Trophoblast cell (in vitro differentiated cells and primary cell): Measurements from ENCODE around the gene ZSCAN32. TPM values are rescaled to one million over a fixed set of nuclear protein-coding genes. Genes with fewer than 3 reads are reported as not detected.
A peak's percentile ranks its signal among the peaks of the same experiment; 100 is the strongest.

ENCODE experiments used
- DNase-seq, 2 donors: peaks; one replicate each; pipeline ENCODE4 v3.0.0-alpha.2; 2016
- H2AFZ ChIP-seq: 2 replicates; pipeline ENCODE4 v1.6.1; 2013; ENCODE audit warnings: low read length, moderate library complexity, mild to moderate bottlenecking; ENCODE audit not compliant: insufficient read depth, poor library complexity
- H2AK5ac ChIP-seq: 2 replicates; pipeline ENCODE4 v1.6.1; 2013; ENCODE audit warnings: mild to moderate bottlenecking, low read length
- H2BK120ac ChIP-seq: 2 replicates; pipeline ENCODE4 v1.6.1; 2013; ENCODE audit warnings: low read length, mild to moderate bottlenecking, moderate library complexity; ENCODE audit not compliant: insufficient read depth, poor library complexity
- H2BK12ac ChIP-seq: 2 replicates; pipeline ENCODE4 v1.6.1; 2013; ENCODE audit warnings: mild to moderate bottlenecking, low read length, moderate library complexity
- H2BK5ac ChIP-seq: 2 replicates; pipeline ENCODE4 v1.6.1; 2013; ENCODE audit warnings: low read length, low read depth, moderate library complexity, mild to moderate bottlenecking; ENCODE audit not compliant: poor library complexity
- H3K14ac ChIP-seq: 2 replicates; pipeline ENCODE4 v1.6.1; 2013; ENCODE audit warnings: mild to moderate bottlenecking, low read length
- H3K18ac ChIP-seq: 2 replicates; pipeline ENCODE4 v1.6.1; 2013; ENCODE audit warnings: mild to moderate bottlenecking, low read length
- H3K23ac ChIP-seq: 2 replicates; pipeline ENCODE4 v1.6.1; 2013; ENCODE audit warnings: low read length
- H3K27ac ChIP-seq: 2 replicates; pipeline ENCODE4 v1.5.1; 2013; ENCODE audit warnings: low read depth, mild to moderate bottlenecking, inconsistent platforms, low read length, moderate library complexity
- H3K27me3 ChIP-seq: 2 replicates; pipeline ENCODE4 v1.6.1; 2013; ENCODE audit warnings: inconsistent platforms, mild to moderate bottlenecking, low read length, moderate library complexity; ENCODE audit not compliant: insufficient read depth
- H3K36me3 ChIP-seq, 2 experiments: 1 replicate in 1 of 2; 2 replicates in 1 of 2; pipeline ENCODE4 v1.6.1; 2013; ENCODE audit warnings: low read length in 2 of 2, mild to moderate bottlenecking in 2 of 2, moderate library complexity in 1 of 2; ENCODE audit not compliant: insufficient read depth in 2 of 2, control insufficient read depth in 1 of 2
- H3K4ac ChIP-seq: 2 replicates; pipeline ENCODE4 v1.6.1; 2013; ENCODE audit warnings: low read depth, mild to moderate bottlenecking, low read length, moderate library complexity
- H3K4me1 ChIP-seq, 2 experiments: 1 replicate in 1 of 2; 2 replicates in 1 of 2; pipeline ENCODE4 v1.6.1; 2013; ENCODE audit warnings: low read length in 2 of 2, mild to moderate bottlenecking in 2 of 2, moderate library complexity in 1 of 2; ENCODE audit not compliant: insufficient read depth in 2 of 2, control insufficient read depth in 1 of 2
- H3K4me2 ChIP-seq: 2 replicates; pipeline ENCODE4 v1.6.1; 2013; ENCODE audit warnings: inconsistent platforms, mild to moderate bottlenecking, low read length, moderate library complexity
- H3K4me3 ChIP-seq: 2 replicates; pipeline ENCODE4 v1.5.1; 2013; ENCODE audit warnings: mild to moderate bottlenecking, low read depth, low read length, inconsistent platforms
- H3K79me1 ChIP-seq: one replicate; pipeline ENCODE4 v1.6.1; 2013; ENCODE audit warnings: low read length
- H3K79me2 ChIP-seq: 2 replicates; pipeline ENCODE4 v1.6.1; 2013; ENCODE audit warnings: low read length, mild to moderate bottlenecking; ENCODE audit not compliant: control insufficient read depth, insufficient read depth, poor library complexity
- H3K9ac ChIP-seq: 2 replicates; pipeline ENCODE4 v1.6.1; 2013; ENCODE audit warnings: mild to moderate bottlenecking, low read length
- H3K9me3 ChIP-seq: 2 replicates; pipeline ENCODE4 v1.6.1; 2013; ENCODE audit warnings: low read depth, mild to moderate bottlenecking, control low read depth, inconsistent platforms, low read length; ENCODE audit not compliant: insufficient read depth
- H4K12ac ChIP-seq: 2 replicates; pipeline ENCODE4 v1.6.1; 2013; ENCODE audit warnings: low read depth, mild to moderate bottlenecking, low read length, moderate library complexity
- H4K8ac ChIP-seq: 2 replicates; pipeline ENCODE4 v1.6.1; 2013; ENCODE audit warnings: low read depth, mild to moderate bottlenecking, low read length, moderate library complexity
- H4K91ac ChIP-seq: one replicate; pipeline ENCODE4 v1.6.1; 2013; ENCODE audit warnings: low read depth, mild to moderate bottlenecking, low read length, moderate library complexity
- WGBS: extraction: QIAGEN DNeasy Blood & Tissue Kit; methylation state at CpG from one replicate; pipeline ENCODE4 v1.1.7; 2013; ENCODE audit warnings: missing lambda C conversion rate; ENCODE audit not compliant: insufficient read length, insufficient coverage; ENCODE audit errors: extremely low coverage; 5-methylcytosine and 5-hydroxymethylcytosine counted together
- polyA plus RNA-seq: library from polyadenylated mRNA; stranded (reverse); fragments of 200-250 nt; gene quantifications from 2 replicates; pipeline ENCODE4 v1.2.3, GENCODE V29; 2013

ZSCAN32 gene
- 8.3 and 9.3 TPM in 2 replicates for polyA plus RNA-seq

DNA sequence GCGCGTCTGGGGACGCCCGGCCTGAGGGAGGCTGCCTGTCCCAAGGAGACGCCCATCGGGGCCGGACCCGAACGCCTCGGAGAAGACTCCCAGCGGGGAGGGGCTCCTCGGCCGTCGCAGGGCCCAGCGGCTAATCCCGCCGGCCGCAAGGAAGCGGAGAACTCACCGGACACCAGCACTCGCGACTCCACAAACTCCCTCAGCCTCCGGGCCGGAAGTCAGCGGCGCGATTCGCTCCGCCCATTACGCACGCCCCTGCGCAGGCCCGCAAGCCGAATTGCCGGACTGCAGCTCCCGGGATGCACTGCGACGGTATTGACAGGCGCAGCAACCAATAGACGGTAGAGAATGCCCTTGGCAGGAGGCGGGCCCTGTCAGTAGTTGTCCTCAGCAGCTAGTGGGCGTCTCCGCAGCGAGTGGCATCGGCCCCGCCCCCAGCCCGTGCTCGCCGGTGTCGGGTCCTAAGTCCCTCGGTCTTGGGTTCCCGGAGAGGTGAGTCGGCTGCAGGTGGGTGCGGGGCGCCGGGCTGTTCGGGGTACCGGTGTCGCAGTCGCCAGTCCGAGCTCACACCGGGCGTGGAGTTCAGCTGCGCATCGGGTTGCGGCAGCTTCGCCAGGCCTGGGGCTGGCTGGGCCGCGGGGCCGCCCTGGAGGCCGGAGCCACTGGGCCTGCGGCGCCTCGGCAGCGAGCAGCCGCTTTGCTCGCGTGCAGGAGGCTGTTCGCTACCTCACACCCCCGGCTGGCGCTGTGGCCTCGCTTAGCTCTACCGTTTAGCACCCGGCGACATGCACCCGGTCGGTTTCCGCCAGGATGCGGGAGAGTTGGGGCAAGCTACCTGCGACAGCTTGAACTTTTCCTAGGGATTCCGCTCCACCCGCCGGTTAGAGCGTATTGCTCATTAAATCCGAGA is at the start of gene ZSCAN32, which contains the start of gene ZNF174:
TSS of gene ZSCAN32 (minus strand) at position 226 of the 910 bp plus-strand sequence. CDS start 3,447 bp downstream, outside the sequence.
TSS of gene ZNF174 (plus strand) at position 437 of the 910 bp plus-strand sequence. CDS start 790 bp downstream, outside the sequence.
- Histone ChIP-seq H3K27me3 (no peaks in the 10 kb centered on the region), H2AFZ (peak within 1 kb of the TSS; percentile 85), H3K36me3 (peaks cover 15 to 27% of the 10 kb centered on the region in 2 experiments), H2AK5ac (no peak within 1 kb of the TSS), H4K8ac (peak within 1 kb of the TSS; percentile 95), H3K4ac (peak within 1 kb of the TSS; percentile 49), H2BK120ac (peak within 1 kb of the TSS; percentile 35), H3K4me2 (peak within 1 kb of the TSS; percentile 94), H3K27ac (peak within 1 kb of the TSS; percentile 70), H4K91ac (peak within 1 kb of the TSS; percentile 63), H2BK5ac (peak within 1 kb of the TSS; percentile 20), H4K12ac (peak within 1 kb of the TSS; percentile 68), H3K9ac (peak within 1 kb of the TSS; percentile 95), H3K4me1 (peaks cover 3 to 10% of the 10 kb centered on the region in 2 experiments), H3K4me3 (peak within 1 kb of the TSS; percentile 99), H3K9me3 (peaks cover 8% of the 10 kb centered on the region), H3K79me2 (peaks cover 7% of the 10 kb centered on the region), H3K14ac (peak within 1 kb of the TSS; percentile 84), H2BK12ac (no peak within 1 kb of the TSS), H3K18ac (peak within 1 kb of the TSS; percentile 66), H3K79me1 (peaks cover 7% of the 10 kb centered on the region), H3K23ac (no peak within 1 kb of the TSS)
- DNase-seq: peak; percentile 99 to 100
- no CpG with 5 or more reads among the region's 95 CpGs for WGBS

DNA sequence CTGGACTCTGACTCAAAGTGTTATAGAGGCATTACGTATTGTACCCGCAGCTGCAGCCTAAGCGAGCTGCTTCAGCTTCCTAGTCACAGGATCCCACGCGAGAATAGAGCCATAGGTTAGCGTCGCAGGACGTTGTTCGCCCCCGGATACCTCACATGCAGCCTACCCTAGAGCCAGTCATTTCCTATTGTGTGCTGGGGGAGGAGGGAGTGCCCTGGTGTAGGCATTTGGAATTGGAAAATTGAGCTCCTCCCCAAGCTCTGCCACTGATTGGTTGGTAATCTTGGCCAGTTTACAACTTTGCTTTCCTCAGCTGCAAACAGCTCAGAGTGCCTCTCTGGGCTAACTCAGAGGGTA is 43.2 kb upstream of the ZSCAN32 start:
- Histone ChIP-seq H4K8ac (peak overlapping the region; percentile 29), H3K27me3 (no peaks in the 10 kb centered on the region), H3K79me1 (no peaks in the 10 kb centered on the region), H3K9me3 (peaks cover 7% of the 10 kb centered on the region), H3K18ac (no peak overlapping the region), H3K9ac (peak overlapping the region; percentile 49), H3K23ac (no peak overlapping the region), H4K91ac (no peak overlapping the region), H3K4me3 (peak overlapping the region; percentile 76), H2AK5ac (no peak overlapping the region), H3K27ac (no peak overlapping the region), H3K4ac (no peak overlapping the region), H2BK120ac (no peak overlapping the region), H3K79me2 (no peaks in the 10 kb centered on the region), H2BK5ac (no peak overlapping the region), H4K12ac (peak overlapping the region; percentile 49), H3K4me2 (peak overlapping the region; percentile 67), H2AFZ (no peak overlapping the region), H3K4me1 (peaks cover 0 to 2% of the 10 kb centered on the region in 2 experiments), H2BK12ac (no peak overlapping the region), H3K14ac (no peak overlapping the region), H3K36me3 (peaks cover 2 to 8% of the 10 kb centered on the region in 2 experiments)
- no CpG with 5 or more reads among the region's 10 CpGs for WGBS
- peak; percentile 52 to 68 for DNase-seq

DNA sequence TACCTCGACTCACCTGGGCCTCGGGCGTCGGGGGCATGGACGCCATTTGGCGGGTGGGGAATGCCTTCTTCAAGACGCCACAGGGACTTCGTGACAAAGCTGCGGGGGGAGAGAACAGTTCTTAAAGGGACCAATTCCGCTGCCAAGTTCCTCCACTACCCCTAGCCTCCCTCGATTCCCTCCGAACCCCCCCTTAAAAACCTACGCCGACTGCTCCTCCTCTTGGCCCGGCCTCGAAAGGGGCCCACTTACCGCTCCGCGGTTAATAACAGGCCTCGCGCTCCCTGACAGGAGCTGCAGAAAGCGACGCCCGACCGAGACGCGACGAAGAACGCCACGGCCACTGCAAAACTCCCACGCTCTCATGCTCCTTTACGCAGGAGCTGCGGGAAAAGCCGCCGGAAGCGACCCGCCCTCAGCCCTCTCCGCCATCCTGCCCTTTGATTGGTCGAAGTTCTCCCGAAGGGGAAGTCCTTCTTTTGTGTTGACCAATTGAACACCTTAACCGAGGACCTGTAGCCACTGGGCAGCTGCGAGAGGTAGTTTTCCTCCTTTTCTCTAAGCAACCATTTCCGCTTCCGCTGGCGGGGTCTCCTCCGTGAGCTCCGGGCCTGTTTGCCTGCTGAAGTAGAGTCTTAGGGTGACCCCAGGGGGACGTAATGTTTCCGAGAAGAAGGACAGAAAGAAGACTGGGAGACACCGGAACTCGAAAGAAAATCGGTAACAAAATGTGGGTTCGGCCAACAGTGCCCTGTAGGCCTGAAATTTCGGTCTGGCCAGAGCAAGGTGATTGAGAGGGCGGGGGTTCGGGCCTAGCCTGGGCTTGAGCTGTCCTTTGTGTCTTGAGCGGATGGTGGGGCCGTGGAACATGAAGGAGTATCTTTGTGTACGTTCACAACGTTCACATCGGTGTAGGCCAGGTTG is 42.6 kb upstream of the ZSCAN32 start, which contains the start of the genes NAA60 and ZNF597:
TSS of gene NAA60 (plus strand) at position 573 of the 924 bp plus-strand sequence. CDS start 32,548 bp downstream, outside the sequence.
TSS of gene ZNF597 (minus strand) at position 397 of the 924 bp plus-strand sequence. CDS start at position 46, 351 bp downstream.
- H2AK5ac ChIP-seq: no peak within 1 kb of the TSS

DNA sequence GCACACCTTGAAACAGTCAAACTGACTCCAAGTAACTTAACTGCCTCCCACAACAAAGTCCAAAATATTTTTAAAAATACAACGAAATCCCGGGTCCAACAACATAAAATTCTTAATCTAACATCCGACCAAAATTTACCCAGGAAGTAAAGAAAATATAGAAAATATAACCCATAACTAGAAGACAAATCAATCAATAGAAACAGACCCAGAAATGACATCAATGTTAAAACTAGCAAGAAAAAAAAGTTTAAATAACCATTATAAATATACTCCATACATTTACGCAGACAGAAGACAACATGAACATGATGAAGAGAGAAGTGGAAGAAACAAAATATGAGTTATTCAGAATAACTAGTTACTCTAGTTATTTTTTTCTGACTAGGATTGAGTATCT is 38.8 kb upstream of the ZSCAN32 start:
- no peak overlapping the region for H4K12ac ChIP-seq
- no peaks in the 10 kb centered on the region for H3K27me3 ChIP-seq
- no peaks in the 10 kb centered on the region for H3K79me1 ChIP-seq
- no peak overlapping the region for H3K18ac ChIP-seq
- H3K14ac ChIP-seq: no peak overlapping the region
- H2BK5ac ChIP-seq: no peak overlapping the region
- no peak overlapping the region for H2AFZ ChIP-seq
- no peak overlapping the region for H4K8ac ChIP-seq
- no peak overlapping the region for H2BK12ac ChIP-seq
- H3K4me2 ChIP-seq: no peak overlapping the region
- H2BK120ac ChIP-seq: no peak overlapping the region
- no peak overlapping the region for H3K9ac ChIP-seq
- H3K79me2 ChIP-seq: no peaks in the 10 kb centered on the region
- H3K9me3 ChIP-seq: peaks cover 7% of the 10 kb centered on the region
- H3K4me3 ChIP-seq: no peak overlapping the region
- no peak overlapping the region for H3K27ac ChIP-seq
- DNase-seq: no peak
- 100% methylated on average over 3 of the region's 4 CpGs for WGBS
- H2AK5ac ChIP-seq: no peak overlapping the region
- H3K4me1 ChIP-seq: peaks cover 0 to 2% of the 10 kb centered on the region in 2 experiments
- no peak overlapping the region for H3K4ac ChIP-seq
- no peak overlapping the region for H3K23ac ChIP-seq
- no peak overlapping the region for H4K91ac ChIP-seq
- peaks cover 0 to 10% of the 10 kb centered on the region in 2 experiments for H3K36me3 ChIP-seq

More for the DNA sequence above, 42.6 kb upstream of the ZSCAN32 start, which contains the start of the genes NAA60 and ZNF597:
- H2BK12ac ChIP-seq: no peak within 1 kb of the TSS
- H3K18ac ChIP-seq: no peak within 1 kb of the TSS
- H3K4ac ChIP-seq: no peak within 1 kb of the TSS
- no peaks in the 10 kb centered on the region for H3K27me3 ChIP-seq
- H3K23ac ChIP-seq: no peak within 1 kb of the TSS
- H3K79me1 ChIP-seq: no peaks in the 10 kb centered on the region
- H3K27ac ChIP-seq: no peak within 1 kb of the TSS
- no peak within 1 kb of the TSS for H2BK5ac ChIP-seq
- peak within 1 kb of the TSS; percentile 67 for H3K4me2 ChIP-seq
- peak within 1 kb of the TSS; percentile 55 for H3K9ac ChIP-seq
- H2AFZ ChIP-seq: peak within 1 kb of the TSS; percentile 54
- H3K36me3 ChIP-seq: peaks cover 2 to 6% of the 10 kb centered on the region in 2 experiments
- peaks cover 7% of the 10 kb centered on the region for H3K9me3 ChIP-seq
- no peak within 1 kb of the TSS for H2BK120ac ChIP-seq
- H3K14ac ChIP-seq: no peak within 1 kb of the TSS
- no CpG with 5 or more reads among the region's 61 CpGs for WGBS
- H3K4me1 ChIP-seq: peaks cover 0 to 2% of the 10 kb centered on the region in 2 experiments
- no peaks in the 10 kb centered on the region for H3K79me2 ChIP-seq
- peak within 1 kb of the TSS; percentile 77 for H3K4me3 ChIP-seq
- H4K91ac ChIP-seq: peak within 1 kb of the TSS; percentile 7
- peak; percentile 84 to 88 for DNase-seq
- H4K12ac ChIP-seq: peak within 1 kb of the TSS; percentile 49
- H4K8ac ChIP-seq: peak within 1 kb of the TSS; percentile 29
